RPMI7951 (cell line): Measurements from ENCODE around the gene NRF1. TPM values are rescaled to one million over a fixed set of nuclear protein-coding genes. Genes with fewer than 3 reads are reported as not detected.

Experiments
- DNase-seq: peaks from one replicate; pipeline ENCODE4 v3.0.0-alpha.2; 2012; ENCODE audit warnings: low read depth
- total RNA-seq: library from RNA; depleted of rRNA; stranded (reverse); fragments of >200 nt; shearing (Covaris generic); gene quantifications from 2 replicates; pipeline ENCODE4 v1.2.3, GENCODE V29; 2014; rRNA removed

Gene NRF1
- total RNA-seq, 1 experiment from 2014 or later, result 7.2 TPM

DNA sequence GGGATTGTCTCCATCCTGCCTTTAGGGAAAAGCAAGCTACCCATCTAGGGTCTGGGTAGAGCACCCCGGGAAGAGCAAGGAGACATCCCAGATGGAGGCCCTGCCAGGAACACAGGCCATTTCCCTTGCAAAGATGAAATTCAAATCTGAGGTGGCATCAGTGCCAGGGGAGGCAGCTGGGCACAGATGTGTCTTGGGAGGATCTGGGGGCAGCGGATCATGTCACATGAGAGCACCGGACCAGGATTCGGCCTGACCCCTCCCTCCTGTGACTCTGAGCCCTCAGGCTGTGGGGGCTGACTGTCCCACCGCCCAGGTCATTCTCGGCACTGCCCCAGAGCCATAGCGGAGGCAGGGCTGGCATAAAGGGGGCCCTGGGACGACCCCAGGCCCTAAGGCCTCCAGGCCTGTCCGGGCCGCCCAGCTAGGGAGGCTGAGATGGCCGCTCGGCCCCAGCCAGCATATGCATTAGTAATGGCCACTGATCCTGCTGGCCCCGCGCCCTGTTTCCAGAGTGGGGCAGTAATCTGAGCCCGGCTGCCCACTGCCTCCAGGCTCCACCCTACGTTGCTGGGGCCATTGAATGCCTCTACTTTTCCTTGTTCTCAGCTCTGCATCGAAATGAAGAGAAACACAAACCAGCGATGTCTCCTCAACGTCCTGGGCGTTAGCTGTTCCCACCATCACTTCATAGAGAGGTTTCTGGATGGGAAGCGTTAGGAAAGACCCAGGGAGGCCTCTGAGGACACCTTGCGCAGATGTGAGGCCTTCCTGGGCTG is 192.8 kb downstream of the NRF1 start:
- DNase-seq, result no peak

DNA sequence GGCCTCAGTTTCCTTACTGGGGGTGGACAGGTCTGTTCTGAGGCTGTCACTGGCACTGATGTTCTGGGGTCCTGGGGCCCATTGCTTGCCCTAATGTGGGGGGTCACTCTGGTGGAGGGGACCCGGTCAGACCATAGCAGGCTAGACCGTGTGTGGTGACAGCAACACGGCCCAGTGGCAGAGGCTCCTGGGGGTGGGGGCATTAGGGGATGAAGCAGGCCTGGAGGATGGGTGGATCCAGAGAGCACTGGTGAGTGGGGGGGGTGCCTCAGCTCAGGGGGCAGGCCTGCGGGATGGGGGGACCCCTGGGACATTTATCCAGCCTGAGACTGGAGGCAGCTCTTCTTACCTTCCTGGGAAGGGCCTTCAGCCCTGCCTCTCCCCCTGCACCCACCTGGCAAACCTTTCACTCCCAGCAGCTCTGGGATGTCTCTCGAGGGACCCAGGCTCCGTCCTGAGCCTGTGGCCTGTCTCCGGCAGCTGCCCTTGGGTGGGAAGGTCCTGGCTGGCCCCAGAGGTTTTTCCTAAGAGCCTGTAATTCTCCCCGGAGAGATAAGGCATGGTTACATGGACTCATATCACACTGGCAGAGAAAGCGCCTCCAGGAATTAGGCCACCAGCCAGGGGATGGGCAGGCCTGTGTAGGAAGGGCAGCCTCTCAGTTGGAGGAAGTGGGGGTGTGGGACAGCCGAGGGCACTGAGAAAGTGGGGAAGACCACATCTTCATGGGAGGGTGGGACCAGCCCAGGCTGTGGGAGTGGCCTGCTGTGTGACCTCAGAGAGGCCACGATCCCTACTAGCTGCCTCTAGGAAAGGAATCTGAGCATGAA is 193.6 kb downstream of the NRF1 start:
- peak; percentile 42 for DNase-seq

Other genes with a start within 250 kb of the NRF1 start
- gene STRIP2, start 177.3 kb upstream of the NRF1 start, total RNA-seq, result 6.4 and 7.8 TPM in 2 replicates
- 0.20 and 0.24 TPM in 2 replicates for gene SMKR1, start 109.2 kb upstream of the NRF1 start, total RNA-seq